Activated T-helper 1 cell treated with Interleukin-2 at 50 U/mL for 16 hours (primary cell): Measurements from ENCODE around the gene ADCY3.

Experiments used
- DNase-seq: peaks from one replicate; pipeline ENCODE4 v3.0.0-alpha.2; 2020; ENCODE audit warnings: low read depth

ADCY3 gene

DNA sequence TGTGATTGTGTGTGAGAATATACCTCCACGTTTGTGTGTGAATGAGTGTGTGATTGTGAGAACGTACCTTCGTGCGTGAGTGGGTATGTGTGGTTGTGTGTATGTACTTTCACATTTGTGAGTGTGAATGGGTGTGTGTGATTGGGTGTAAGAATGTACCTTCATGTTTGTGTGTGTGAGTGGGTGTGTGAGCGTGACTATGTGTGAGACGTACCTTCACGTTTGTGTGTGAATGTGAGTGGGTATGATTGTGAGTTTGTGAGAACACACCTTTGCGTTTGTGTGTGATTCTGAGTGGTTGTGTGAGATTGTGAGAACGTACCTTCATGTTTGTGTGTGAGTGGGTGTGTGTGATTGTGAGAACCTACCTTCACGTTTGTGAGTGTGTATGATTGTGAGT, 5.8 kb upstream of the ADCY3 start:
- no peak for DNase-seq

DNA sequence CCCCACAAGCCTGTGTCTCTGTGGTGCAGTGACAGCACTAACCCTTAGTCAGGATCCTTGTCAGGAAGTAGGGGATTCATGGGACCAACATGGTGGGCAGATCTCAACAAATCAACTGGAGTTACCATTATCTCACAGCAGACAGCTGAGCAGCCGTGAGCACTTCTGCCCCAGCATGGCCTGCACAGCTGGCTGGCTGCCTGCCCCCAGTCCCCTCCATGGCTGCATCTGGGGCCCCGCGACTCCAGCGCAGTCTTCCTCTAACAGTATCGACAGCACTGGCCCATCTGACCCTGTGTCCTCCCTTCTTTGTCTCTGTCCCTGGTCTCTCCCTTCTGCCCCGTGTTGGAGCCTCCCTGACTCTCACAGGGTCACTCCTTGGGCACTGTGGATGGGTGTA, 4.7 kb upstream of the ADCY3 start:
- no peak for DNase-seq

DNA sequence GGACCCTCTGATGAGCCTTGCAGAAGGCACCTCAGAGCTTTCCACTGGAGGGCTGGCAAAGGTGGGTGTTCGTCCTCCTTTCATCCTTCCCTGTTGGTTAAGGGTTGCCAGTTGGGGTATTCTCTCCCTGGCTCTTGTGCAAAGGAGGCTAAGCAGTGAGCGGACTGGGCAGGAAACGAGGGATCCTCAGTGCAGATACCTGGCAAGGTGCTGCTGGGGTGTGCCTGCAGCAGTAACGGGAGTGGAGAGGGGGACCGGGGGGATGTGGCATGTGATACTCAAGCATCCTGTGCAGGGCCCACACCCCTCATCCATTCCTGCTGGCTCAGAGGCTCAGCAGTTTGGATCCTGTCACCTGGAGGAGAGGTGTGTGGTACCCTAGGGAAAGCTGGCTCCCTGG, 4.2 kb upstream of the ADCY3 start:
- DNase-seq, result no peak

DNA sequence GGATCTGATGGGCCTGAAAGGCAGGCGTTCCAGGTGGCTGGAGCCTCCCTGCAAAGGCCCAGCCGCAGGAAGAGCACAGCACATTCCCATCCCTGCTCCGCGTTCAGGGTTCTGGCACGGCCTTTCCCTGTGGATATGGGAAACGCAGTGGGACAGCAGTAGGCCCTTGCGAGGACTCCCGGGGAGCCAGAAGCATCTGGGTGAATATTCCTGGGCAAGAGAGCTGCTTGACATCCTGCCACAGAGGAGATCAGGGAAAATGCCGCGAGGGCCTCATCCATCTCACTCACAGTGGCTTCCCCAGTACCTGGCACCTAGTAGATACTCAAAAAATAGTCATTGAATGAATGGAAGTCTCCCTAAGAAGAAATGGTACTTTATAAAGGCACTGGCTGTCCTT, 3.1 kb upstream of the ADCY3 start:
- DNase-seq, result no peak

DNA sequence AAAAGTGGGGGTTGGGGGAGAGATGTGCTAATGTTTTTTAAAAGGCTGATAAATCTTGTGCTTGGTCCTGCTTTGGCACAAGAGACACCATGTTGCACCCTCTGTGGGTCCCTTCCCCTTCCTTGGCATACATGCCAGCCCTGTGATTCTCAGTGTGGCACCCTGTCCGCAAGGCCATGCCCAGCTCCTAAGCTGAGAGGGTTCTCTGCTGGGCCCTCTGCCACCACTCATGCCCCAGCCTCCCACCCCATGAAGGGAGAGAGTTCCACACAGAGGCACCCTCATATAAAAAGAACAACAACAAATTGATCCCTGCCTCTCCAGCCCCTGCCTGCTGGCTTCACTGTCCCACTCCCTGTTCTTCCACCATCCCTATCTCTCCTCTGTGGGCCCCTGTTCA, 2.5 kb upstream of the ADCY3 start:
- DNase-seq, result no peak

DNA sequence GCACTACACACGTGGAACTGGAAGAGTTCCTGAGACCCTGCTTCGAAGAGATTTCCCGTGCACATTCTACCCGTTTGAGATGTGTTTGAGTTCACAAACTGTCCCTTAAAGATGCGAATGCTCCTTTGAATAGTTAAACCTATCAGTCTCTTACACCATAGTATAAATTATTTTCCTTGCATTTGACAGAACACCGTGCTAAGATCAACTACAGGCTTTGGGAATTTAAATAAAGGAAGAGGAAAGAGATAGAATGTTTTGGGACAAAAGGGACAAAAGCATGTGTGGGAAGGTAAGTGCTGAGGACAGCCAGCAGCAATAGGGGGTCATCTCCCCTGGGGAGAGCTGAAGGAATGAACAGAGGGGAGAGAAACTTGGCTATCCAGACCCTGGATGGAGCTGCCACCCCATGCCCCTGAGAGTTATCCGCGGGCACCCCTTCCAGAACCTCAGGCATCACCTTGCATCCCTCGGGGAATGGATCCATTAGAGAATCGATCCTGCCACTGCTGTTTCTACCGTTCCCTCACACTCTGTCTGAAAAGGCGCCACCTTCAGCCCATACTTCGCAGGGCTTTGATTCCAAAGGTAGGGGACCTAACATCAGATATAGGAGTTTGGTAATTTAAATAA, 888 bp upstream of the ADCY3 start:
- DNase-seq, result no peak

DNA sequence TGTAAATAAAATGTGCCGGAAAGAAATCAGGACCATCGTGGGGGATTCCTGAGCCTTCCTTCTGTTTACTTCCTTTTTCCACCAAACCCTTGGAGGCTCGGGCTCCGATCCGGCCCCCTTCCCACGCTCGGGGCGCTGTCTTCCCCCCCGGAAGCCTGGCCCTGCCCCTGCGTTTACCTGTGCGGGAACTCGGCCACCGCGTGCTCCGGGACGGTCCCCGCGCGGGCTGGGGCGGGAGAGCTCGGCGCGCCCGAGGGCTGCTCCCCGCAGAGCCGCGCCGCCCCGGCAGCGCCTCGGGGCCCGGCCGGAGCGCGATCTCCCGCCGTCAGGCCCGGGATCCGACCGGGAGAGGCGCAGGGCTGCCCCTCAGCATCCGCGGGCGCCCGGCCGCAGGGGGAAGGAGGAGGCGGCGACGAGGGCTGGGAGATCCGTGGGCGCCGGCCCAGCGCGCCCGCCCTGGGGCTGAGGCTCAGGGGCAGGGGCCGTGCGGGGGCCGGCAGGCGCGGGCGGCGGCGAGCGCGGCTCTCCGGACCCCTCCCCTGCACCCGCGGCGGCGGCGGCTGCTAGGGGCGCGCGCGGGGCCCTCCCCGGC, 435 bp downstream of the ADCY3 start:
- DNase-seq, result no peak

DNA sequence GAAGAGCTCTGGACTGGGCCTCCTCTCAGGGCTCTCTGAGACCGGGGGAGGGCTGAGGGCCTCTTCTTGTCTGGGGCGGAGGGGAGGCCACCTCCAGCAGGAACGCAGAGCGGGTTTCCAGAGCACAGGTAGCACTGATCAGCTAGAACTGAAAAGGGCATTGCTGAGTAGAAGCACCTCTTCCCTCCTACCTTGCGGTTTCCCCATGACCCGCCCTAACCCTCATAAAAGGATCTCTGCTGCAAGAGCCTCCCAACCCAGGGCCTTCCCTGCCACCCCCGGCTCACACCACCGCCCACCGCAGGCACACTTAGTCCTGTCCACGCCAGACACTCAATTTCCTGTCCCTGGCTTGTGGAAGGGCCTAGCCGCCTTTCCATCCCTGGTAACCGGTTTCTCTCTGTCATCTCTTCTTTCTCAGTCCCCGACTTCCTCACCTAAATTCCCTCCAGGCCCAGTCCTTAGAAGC, 966 bp downstream of the ADCY3 start:
- DNase-seq, result peak; percentile 32

DNA sequence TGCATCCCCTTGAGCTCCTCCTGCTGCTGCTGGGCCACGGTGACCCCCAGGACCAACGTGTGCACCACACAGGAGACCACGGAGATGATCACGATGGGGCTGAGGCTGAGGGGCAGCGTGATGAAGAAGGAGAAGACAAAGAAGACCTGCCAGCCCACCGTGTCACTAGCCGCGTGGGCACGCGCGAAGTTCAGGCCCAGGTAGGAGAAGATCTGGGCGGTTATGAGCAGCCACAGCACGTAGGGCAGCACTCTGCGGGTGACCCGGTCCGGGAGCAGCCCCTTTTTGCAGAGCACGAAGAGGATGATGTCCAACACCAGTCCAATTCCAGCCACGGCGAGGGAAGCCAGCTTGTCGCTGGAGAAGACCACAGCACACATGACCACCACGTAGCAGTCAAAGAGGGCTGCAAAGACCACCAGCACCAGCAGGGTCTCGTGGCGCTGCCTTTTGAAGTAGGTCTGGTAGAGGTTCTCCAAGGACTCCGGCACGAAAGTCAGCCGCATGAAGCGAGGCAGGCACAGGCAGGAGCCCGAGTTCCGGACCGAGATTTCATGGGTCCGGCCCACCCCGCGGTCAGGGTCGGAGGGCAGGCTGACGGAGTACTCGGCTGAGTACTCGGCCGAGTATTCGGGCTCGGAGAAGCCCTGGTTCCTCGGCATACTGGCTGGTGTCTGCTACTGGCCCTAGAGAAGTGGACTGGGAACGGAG, 1.6 kb downstream of the ADCY3 start:
- DNase-seq, result no peak

DNA sequence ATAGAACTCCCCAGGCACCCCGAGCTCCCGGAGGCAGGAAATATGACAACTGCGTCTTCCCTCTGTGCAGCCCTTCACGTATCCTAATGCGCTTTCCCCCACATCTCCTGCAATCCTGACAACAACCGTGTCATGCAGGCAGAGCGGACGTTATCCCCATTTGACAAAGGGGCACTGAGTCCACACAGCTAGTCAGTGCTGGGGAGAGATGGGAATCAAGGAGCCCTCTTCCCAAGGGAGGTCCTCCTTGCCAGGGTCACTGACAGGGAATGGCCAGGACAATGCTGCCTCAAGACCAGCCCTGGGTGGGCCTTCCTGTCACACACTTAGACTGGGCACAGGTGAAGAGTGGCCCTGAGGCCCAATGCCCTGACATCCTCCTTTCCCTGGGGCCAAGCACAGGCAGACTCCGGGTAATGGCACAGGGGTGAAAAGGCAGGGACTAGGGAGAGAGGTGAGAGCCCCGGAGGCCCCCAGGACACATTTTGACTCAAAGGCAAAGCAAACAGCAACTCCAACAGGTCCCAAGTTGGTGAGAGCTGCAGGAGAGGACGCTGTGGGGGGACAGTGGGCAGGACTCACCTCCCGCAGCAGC, 2.2 kb downstream of the ADCY3 start:
- no peak for DNase-seq

DNA sequence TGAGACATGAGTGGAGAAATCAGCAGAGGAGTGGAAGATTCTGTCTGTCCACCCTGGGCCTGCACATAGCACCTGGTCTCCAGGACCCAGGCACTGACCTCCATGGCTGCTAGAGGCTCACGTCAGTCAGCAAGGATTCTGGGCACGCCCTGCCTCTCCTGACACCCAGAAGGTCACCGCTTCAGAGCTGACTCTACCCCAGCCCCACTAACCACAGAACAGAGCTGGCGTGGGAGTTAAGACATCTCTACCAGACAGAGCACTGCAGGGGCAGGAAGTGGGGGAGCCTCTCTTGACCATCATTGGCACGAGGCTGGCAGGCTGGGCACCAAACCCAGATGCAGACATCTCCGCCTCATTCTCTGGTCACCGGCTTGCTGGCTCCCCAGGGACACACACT, 3.0 kb downstream of the ADCY3 start:
- DNase-seq, result no peak

DNA sequence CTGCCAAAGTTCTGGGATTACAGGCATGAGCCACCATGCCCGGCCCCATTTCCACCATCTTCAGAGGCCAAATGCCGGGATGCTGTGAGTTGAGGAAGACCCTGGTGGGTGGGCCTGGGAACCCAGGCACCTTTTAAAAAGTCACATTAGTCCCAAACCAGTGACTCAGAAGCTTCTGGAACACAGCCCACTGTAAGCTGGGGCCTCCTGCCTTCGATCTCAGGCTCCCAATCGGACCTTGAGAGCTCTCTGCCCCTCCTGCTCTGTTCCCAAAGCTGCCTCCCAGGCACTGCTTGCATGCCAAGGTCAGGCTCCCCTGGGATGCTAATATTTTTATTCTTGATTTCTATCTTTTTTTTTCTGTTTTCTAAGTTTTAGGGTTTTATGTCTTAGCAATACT, 4.2 kb downstream of the ADCY3 start:
- no peak for DNase-seq

DNA sequence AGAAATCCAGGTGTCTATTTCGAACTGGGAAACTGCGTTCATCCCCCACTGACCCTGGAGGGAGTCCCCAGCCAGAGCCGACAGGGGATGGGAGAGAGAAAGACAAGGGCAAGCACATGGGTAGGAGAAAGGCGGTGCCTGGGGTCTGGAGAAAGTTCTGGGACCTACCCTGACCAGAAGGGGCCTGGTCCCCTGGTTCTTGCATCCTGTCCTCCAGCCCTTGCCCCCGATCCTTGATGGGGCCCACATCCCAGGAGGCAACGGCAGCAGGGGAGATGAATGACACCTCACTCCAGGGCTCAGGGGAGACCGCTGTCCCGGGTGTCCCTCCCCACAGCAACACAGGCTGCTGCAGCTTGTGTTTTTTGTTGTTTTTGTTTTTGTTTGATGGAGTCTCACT, 4.9 kb downstream of the ADCY3 start:
- DNase-seq, result no peak

DNA sequence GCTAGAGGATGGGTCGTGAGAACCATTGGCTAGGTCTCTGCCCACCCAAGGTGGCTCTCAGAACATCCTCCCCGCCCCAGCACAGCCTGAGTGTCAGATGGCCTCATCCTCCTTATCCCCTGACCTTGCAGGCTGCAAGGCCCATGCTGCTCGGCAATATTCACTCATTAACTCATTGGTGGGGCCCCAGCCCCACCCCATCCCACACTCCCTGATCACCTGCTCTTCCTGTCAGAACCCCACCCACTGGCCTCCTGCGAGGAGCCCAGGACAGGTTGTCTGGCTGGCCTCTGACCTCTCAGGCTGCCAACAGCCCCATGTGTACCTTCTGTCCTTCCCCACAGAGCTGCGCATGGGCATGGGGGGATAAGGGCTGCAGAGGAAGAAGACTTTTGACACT, 5.3 kb downstream of the ADCY3 start:
- no peak for DNase-seq

DNA sequence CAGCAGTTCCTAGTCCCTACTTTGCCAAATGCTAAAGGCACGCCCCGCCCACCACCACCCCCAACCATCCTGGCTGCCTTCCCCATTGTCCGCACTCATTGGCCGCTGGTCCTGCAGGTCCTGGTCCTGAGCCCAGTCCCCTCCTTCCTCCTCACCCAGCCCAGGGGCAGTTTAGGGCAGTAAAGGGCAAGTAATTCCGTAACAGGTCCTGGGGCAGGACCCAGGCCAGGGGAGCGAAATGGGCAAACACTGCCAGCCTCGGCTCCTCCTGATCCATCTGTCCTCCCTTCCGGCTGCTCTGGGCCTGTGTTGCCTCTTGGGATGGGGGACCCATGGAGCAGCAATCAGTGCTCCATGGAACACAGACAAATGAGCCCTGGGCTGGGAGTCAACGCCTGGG, 6.1 kb downstream of the ADCY3 start:
- DNase-seq, result no peak

DNA sequence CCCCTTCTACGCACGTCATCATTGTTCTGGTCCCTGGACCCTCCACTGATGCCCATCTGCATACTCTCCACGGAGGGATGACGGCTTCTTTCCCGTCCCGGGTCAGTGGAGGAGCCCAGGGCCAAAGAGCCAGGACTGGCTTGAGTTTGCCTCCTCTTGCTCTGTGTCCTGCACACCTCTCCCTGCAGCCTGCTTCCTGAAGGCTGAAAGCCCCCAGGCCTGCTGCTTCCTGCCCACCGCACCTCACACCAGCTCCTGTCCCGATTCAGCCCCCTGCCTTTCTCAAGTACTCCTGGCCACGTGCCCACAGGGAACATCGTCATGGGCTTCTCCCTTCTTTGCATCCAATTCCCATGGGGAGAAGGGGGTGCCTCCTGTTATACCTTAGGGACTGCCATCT, 7.1 kb downstream of the ADCY3 start:
- no peak for DNase-seq

DNA sequence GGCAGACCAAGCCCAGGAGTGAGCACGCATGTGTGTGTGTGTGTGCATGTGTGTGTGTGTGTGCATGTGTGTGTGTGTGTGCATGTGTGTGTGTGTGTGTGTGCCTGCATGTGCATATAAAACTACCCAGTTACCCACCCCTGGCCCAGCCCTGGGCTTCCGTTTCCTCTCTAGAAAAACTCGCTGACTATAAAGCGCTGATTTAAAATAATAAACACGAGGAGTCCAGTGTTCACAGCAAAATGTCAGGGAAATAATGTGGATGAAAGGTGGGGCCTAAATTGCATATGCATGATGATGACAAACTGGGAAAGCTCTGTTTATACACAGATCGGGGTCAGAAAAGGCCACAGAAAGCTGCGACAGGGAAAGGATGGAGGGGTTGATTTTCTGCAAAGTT, 7.5 kb downstream of the ADCY3 start:
- no peak for DNase-seq

DNA sequence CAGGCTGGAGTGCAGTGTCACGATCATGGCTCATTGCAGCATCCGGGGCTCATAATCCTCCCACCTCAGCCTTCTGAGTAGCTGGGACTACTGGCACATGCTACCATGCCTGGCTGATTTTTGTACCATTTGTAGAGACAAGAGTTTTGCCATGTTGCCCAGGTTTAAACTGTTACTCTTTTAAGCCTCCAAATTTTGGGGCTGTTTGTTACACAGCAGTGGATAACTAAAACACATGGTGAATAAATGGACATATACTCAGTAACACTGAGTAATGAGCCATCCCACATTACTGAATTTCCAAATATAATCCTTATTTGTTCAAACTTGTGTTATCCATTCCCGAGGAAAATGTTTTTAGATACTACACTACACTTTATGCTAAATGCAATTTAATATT, 9.8 kb downstream of the ADCY3 start:
- no peak for DNase-seq

DNA sequence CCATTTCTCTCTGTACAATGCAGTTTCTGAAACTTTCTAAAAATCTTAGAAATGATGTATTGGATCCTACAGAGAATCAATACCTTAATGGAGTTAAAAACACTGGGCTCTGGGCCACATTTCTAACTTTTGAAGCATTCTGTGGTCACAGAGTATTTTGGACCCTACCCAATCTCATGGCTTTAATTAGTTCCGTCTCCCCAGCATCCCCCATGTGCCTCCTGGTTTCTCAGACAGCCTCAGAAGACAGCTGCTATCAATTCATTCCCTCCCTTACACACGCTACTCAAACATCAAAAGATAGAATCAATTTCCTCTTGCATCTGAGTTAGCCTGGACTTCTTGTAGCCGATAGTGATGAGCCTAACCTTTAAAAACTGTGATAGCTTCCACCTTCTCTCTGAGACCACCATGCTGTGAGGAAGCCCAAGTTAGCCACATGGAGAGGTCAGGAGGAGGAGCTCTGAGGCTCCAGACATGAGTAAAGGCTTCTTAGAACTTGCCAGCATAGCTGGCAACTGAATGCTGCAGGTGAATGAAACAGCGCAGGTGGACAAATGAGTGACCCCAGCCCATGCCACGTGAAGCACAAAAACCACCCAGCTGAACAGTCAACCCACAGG, 10.4 kb downstream of the ADCY3 start:
- no peak for DNase-seq

DNA sequence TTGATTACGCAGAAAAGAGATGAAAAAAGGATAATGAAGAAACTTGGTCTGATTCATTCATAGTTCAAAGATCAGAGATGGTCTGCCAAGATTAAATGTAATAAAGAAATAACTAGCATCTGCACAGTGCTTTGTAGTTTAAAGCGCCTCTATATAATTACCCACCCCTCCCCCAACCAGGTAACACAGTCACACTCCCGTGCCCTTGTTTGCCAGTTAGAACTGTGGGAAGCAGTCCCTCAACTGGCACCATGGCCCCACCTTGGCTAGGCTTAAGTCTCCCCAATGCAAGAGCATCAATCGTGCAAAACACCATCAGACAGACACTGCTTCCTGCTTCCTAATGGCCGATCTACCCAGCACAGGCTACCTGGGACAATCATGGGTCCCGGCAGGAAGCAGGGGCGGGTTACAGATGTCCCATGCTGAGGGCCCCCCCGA, 11.6 kb downstream of the ADCY3 start:
- no peak for DNase-seq

DNA sequence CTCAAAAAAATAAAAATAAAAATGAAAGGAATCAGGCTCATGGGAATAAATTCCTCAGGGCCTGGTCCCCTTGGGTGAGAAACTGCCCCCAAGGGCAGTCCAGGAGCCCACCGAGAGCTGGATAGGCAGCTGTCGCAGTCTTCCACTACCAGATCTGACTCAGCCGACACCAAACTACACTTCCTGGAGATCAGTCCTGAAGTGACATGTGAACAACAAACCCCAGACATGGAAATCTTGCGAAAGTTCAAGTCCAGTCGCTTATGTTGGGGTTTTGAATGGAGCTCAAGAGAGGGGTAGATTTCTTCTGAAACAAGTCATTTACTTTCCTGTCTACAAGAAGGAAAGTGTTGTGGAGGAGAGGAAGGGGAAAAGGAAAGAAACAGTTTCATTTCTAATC, 12.9 kb downstream of the ADCY3 start:
- DNase-seq, result no peak

DNA sequence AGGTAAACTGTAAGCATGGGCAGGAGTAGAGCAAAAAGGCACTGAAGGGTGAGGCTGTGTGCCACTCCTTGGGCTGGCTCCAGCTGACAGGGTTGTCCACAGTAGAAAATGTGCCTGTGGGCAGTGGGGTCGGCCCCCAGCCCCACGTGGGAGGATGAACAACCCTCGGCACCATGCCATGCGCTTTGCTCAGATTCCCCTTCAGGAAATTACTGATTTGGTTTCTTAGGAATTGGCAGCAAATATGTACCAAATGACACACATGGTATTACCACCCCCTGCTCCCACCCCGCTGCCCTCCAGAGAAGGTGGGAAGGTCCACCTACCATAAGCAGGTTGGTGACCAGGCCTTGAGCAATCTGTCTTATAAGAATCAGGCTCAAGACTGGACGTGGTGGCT, 13.6 kb downstream of the ADCY3 start:
- no peak for DNase-seq
